K562 (cell line): Measurements from ENCODE around the gene TOM1L2. TPM values are rescaled to one million over a fixed set of nuclear protein-coding genes. Genes with fewer than 3 reads are reported as not detected.
A peak's percentile ranks its signal among the peaks of the same experiment; 100 is the strongest.

Experiments used
- ATF7 ChIP-seq: fragments of 450-650 bp; IDR thresholded peaks from 2 replicates; pipeline ENCODE4 v1.7.1; 2014; ENCODE audit warnings: mild to moderate bottlenecking, moderate library complexity
- DPF2 ChIP-seq: fragments of 450-650 bp; IDR thresholded peaks from 2 replicates; pipeline ENCODE4 v1.6.1; 2016
- ELF2 ChIP-seq: fragments of 250-450 bp; sonication (Bioruptor Pico); IDR thresholded peaks from 2 replicates; pipeline ENCODE4 v1.5.0; 2021; ENCODE audit warnings: mild to moderate bottlenecking
- EWSR1 ChIP-seq: fragments of 450-650 bp; IDR thresholded peaks from 2 replicates; pipeline ENCODE4 v1.6.1; 2018; ENCODE audit warnings: borderline replicate concordance, mild to moderate bottlenecking, low read depth, moderate library complexity; ENCODE audit not compliant: partially characterized antibody
- L3MBTL2 ChIP-seq: fragments of 450-650 bp; IDR thresholded peaks from 2 replicates; pipeline ENCODE4 v1.6.1; 2016; ENCODE audit warnings: mild to moderate bottlenecking, moderate library complexity
- NFIX ChIP-seq: fragments of 250-450 bp; sonication (Bioruptor Pico); IDR thresholded peaks from 2 replicates; pipeline ENCODE4 v1.4.0; 2020; ENCODE audit warnings: low read depth, mild to moderate bottlenecking, moderate library complexity
- RBM25 ChIP-seq: fragments of 200-400 bp; formaldehyde crosslinking; IDR thresholded peaks from 2 replicates; pipeline ENCODE4 v1.6.1; 2018; ENCODE audit warnings: low read length, low read depth, moderate library complexity; ENCODE audit not compliant: severe bottlenecking
- TAF1 ChIP-seq: IDR thresholded peaks from 2 replicates; pipeline ENCODE4 v1.6.1; 2011; ENCODE audit warnings: mild to moderate bottlenecking, low read length, moderate library complexity; ENCODE audit not compliant: insufficient read depth, control insufficient read depth, severe bottlenecking; ENCODE audit errors: extremely low read depth
- ZNF121 ChIP-seq: sonication (generic); formaldehyde crosslinking; conservative IDR thresholded peaks from 2 replicates; pipeline ENCODE4 v1.8.0; 2022; ENCODE audit warnings: missing genetic modification reagents
- ZNF232 ChIP-seq: sonication (generic); formaldehyde crosslinking; IDR thresholded peaks from 2 replicates; pipeline ENCODE4 v1.8.0; 2022; ENCODE audit warnings: mild to moderate bottlenecking, missing genetic modification reagents
- ZNF384 ChIP-seq: IDR thresholded peaks from 2 replicates; pipeline ENCODE4 v1.6.1; 2012; ENCODE audit warnings: low read depth, low read length, improper control_type of control experiment
- ZNF408 ChIP-seq: fragments of 250-450 bp; sonication (Bioruptor Pico); IDR thresholded peaks from 2 replicates; pipeline ENCODE4 v1.4.0; 2020; ENCODE audit warnings: low read depth, mild to moderate bottlenecking, moderate library complexity
- ZNF436 ChIP-seq: fragments of 250-450, 450-650 bp; sonication (Bioruptor Pico); formaldehyde crosslinking; IDR thresholded peaks from 2 replicates; pipeline ENCODE4 v1.7.0; 2020; ENCODE audit warnings: mild to moderate bottlenecking
- polyA plus RNA-seq, 8 experiments: library from polyadenylated mRNA; depleted of rRNA in 4 of 8; stranded (reverse) in 5 of 8; unstranded in 3 of 8; fragments of >200 nt; fragmentation: Nextera tagmentation in 2 of 8; fragmentation: Illumina TruSeq in 1 of 8; extraction: Ambion mirVana in 2 of 8; extraction: Trizol in 1 of 8; gene quantifications; 2 replicates each; pipeline versions ENCODE4 v1.2.1 to v1.2.3, GENCODE V29; 2011 to 2014; ENCODE audit warnings: inconsistent platforms in 1 of 8, missing spikeins in 1 of 8
- total RNA-seq, 7 experiments: library from RNA; depleted of rRNA in 6 of 7; stranded (reverse); fragments of >200 nt in 6 of 7; fragmentation: Illumina TruSeq in 2 of 7; extraction: Trizol in 2 of 7; gene quantifications; 2 replicates each; pipeline versions ENCODE4 v1.2.1 to v1.2.3, GENCODE V29; 2011 to 2021; ENCODE audit warnings: low replicate concordance in 1 of 7
- TF ChIP-seq, protein P1 (sequence below): fragments of 450-650 bp; formaldehyde crosslinking; conservative IDR thresholded peaks from 2 replicates; pipeline ENCODE4 v1.4.0; 2022; ENCODE audit warnings: mild to moderate bottlenecking, missing genetic modification characterization
- TF ChIP-seq, protein P2 (sequence below): fragments of 250-450 bp; sonication (Bioruptor Pico); IDR thresholded peaks from 2 replicates; pipeline ENCODE4 v1.4.0; 2020; ENCODE audit warnings: borderline replicate concordance
- TF ChIP-seq, protein P3 (sequence below): fragments of 200-400 bp; formaldehyde crosslinking; IDR thresholded peaks from 2 replicates; pipeline ENCODE4 v1.6.1; 2017; ENCODE audit warnings: mild to moderate bottlenecking, low read depth, low read length, moderate library complexity
- TF ChIP-seq, protein P4 (sequence below): fragments of 250-450 bp; sonication (Bioruptor Pico); IDR thresholded peaks from 2 replicates; pipeline ENCODE4 v1.5.0; 2021
- TF ChIP-seq, protein P5 (sequence below): sonication (generic); formaldehyde crosslinking; IDR thresholded peaks from 2 replicates; pipeline ENCODE4 v1.8.0; 2022; ENCODE audit warnings: missing genetic modification reagents, mild to moderate bottlenecking, borderline replicate concordance
- TF ChIP-seq, protein P6 (sequence below): fragments of 250-450 bp; sonication (Bioruptor Pico); IDR thresholded peaks from 2 replicates; pipeline ENCODE4 v1.9.0; 2021; ENCODE audit warnings: mild to moderate bottlenecking

The TOM1L2 gene
- total and polyA plus RNA-seq, 9 of the 15 experiments (the other 6 are each of a cell fraction or from before 2014, with no cell fraction given) = 0.07 to 6.0 (median 2.5) TPM

DNA sequence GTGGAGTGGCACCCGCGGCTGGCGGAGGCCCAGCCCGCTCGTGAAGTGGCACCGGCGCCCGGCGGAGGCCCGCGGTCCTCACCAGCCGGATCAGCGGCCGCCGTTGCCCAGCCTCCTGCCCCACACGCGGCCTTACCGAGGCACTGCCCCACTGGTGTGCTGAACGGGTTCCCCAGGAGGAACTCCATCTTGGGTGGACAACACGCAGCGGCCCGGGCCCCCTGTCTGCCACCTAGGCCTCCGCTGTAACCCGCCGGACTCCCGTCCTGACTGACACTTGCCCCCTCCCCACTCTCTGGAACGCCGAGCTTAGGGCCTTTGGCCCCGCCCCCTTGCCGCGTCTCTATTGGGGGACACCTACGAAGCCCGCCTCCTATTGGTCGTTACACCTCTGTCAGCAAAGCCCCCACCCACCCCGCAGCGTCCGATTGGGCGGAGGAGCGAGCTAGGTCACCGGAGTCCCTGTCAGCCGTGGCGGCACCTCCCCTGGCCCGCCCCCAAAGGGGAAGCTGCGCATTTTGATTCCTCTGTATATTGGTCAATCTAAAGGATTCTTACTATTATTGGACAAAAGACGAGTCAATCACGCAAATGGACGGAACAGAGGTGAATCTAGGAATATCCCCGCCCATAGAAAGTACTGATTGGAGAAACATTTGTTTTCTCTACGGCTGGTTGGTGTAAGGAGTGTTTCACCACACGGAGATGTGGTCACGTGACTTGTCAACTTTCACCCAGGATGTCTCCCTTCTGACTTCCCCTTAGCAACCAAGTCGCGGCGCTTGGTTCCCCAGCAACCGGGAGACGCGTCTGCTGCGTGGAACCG, at the start of gene TOM1L2, which contains the start of gene DRC3 (continued):
- no peak for TF ChIP-seq ZNF121 (CRISPR knock-in tag)
- TF ChIP-seq DPF2 = no peak
- TF ChIP-seq, protein P1, sequence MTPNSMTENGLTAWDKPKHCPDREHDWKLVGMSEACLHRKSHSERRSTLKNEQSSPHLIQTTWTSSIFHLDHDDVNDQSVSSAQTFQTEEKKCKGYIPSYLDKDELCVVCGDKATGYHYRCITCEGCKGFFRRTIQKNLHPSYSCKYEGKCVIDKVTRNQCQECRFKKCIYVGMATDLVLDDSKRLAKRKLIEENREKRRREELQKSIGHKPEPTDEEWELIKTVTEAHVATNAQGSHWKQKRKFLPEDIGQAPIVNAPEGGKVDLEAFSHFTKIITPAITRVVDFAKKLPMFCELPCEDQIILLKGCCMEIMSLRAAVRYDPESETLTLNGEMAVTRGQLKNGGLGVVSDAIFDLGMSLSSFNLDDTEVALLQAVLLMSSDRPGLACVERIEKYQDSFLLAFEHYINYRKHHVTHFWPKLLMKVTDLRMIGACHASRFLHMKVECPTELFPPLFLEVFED = no peak
- no peak for TF ChIP-seq EWSR1
- TF ChIP-seq NFIX (CRISPR knock-in tag) = no peak
- TF ChIP-seq RBM25 = peak; percentile 98
- no peak for TF ChIP-seq ZNF436 (CRISPR knock-in tag)
- TF ChIP-seq ZNF408 (CRISPR knock-in tag) = no peak
- no peak for TF ChIP-seq ZNF384
- TF ChIP-seq ZNF232 (CRISPR knock-in tag) = no peak
- TF ChIP-seq TAF1 = peak; percentile 18
- TF ChIP-seq, protein P2, sequence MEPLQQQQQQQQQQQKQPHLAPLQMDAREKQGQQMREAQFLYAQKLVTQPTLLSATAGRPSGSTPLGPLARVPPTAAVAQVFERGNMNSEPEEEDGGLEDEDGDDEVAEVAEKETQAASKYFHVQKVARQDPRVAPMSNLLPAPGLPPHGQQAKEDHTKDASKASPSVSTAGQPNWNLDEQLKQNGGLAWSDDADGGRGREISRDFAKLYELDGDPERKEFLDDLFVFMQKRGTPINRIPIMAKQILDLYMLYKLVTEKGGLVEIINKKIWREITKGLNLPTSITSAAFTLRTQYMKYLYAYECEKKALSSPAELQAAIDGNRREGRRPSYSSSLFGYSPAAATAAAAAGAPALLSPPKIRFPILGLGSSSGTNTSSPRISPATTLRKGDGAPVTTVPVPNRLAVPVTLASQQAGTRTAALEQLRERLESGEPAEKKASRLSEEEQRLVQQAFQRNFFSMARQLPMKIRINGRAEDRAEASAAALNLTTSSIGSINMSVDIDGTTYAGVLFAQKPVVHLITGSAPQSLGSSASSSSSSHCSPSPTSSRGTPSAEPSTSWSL = no peak
- TF ChIP-seq ATF7 = peak; percentile 94
- TF ChIP-seq, protein P3, sequence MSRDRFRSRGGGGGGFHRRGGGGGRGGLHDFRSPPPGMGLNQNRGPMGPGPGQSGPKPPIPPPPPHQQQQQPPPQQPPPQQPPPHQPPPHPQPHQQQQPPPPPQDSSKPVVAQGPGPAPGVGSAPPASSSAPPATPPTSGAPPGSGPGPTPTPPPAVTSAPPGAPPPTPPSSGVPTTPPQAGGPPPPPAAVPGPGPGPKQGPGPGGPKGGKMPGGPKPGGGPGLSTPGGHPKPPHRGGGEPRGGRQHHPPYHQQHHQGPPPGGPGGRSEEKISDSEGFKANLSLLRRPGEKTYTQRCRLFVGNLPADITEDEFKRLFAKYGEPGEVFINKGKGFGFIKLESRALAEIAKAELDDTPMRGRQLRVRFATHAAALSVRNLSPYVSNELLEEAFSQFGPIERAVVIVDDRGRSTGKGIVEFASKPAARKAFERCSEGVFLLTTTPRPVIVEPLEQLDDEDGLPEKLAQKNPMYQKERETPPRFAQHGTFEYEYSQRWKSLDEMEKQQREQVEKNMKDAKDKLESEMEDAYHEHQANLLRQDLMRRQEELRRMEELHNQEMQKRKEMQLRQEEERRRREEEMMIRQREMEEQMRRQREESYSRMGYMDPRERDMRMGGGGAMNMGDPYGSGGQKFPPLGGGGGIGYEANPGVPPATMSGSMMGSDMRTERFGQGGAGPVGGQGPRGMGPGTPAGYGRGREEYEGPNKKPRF = no peak
- peak; percentile 58; the same call in 1 of the 2 replicates for TF ChIP-seq ELF2 (CRISPR knock-in tag)
- TF ChIP-seq, protein P4, sequence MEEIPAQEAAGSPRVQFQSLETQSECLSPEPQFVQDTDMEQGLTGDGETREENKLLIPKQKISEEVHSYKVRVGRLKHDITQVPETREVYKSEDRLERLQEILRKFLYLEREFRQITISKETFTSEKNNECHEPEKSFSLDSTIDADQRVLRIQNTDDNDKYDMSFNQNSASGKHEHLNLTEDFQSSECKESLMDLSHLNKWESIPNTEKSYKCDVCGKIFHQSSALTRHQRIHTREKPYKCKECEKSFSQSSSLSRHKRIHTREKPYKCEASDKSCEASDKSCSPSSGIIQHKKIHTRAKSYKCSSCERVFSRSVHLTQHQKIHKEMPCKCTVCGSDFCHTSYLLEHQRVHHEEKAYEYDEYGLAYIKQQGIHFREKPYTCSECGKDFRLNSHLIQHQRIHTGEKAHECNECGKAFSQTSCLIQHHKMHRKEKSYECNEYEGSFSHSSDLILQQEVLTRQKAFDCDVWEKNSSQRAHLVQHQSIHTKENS (CRISPR knock-in tag) = no peak
- TF ChIP-seq, protein P5, sequence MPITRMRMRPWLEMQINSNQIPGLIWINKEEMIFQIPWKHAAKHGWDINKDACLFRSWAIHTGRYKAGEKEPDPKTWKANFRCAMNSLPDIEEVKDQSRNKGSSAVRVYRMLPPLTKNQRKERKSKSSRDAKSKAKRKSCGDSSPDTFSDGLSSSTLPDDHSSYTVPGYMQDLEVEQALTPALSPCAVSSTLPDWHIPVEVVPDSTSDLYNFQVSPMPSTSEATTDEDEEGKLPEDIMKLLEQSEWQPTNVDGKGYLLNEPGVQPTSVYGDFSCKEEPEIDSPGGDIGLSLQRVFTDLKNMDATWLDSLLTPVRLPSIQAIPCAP (CRISPR knock-in tag) = no peak
- TF ChIP-seq, protein P6, sequence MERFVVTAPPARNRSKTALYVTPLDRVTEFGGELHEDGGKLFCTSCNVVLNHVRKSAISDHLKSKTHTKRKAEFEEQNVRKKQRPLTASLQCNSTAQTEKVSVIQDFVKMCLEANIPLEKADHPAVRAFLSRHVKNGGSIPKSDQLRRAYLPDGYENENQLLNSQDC = no peak
- peak; percentile 59; the same call in 1 of the 2 replicates for TF ChIP-seq L3MBTL2
